Spleen (tissue), 11 donors: Measurements from ENCODE around the gene NUBP2. TPM values are rescaled to one million over a fixed set of nuclear protein-coding genes. Genes with fewer than 3 reads are reported as not detected.

Experiments
- DNase-seq: peaks from one replicate; pipeline ENCODE4 v3.0.0-alpha.2; 2020
- H3K27ac ChIP-seq, 8 donors: fragments of 200-600 bp; sonication (generic) in 7 of 8; 1 replicate in 4 of 8; 2 replicates in 4 of 8; pipeline versions ENCODE4 v1.5.0 to v1.8.0; 2016 to 2021; ENCODE audit warnings: inconsistent platforms in 4 of 8, mild to moderate bottlenecking in 4 of 8, moderate library complexity in 1 of 8
- H3K27me3 ChIP-seq, 7 donors: fragments of 200-600 bp; sonication (generic) in 6 of 7; replicated peaks in 1 of 7; 1 replicate in 4 of 7; 2 replicates in 3 of 7; pipeline versions ENCODE4 v1.5.0 to v1.8.0; 2016 to 2021; ENCODE audit warnings: inconsistent platforms in 3 of 7, mild to moderate bottlenecking in 1 of 7
- H3K36me3 ChIP-seq, 6 donors: fragments of 200-600 bp; sonication (generic) in 5 of 6; 1 replicate in 4 of 6; 2 replicates in 2 of 6; pipeline versions ENCODE4 v1.5.0 to v1.8.0; 2016 to 2021; ENCODE audit warnings: inconsistent platforms in 2 of 6
- H3K4me1 ChIP-seq, 6 donors: fragments of 200-600 bp; sonication (generic) in 5 of 6; 1 replicate in 3 of 6; 2 replicates in 3 of 6; pipeline versions ENCODE4 v1.5.0 to v1.8.0; 2016 to 2021; ENCODE audit warnings: inconsistent platforms in 3 of 6
- H3K4me3 ChIP-seq, 8 donors: fragments of 200-600 bp; sonication (generic) in 7 of 8; 1 replicate in 4 of 8; 2 replicates in 4 of 8; pipeline versions ENCODE4 v1.5.0 to v1.8.0; 2016 to 2021; ENCODE audit warnings: inconsistent platforms in 4 of 8, mild to moderate bottlenecking in 4 of 8, moderate library complexity in 2 of 8
- H3K9me3 ChIP-seq, 8 donors: fragments of 200-600 bp; sonication (generic) in 7 of 8; 1 replicate in 4 of 8; 2 replicates in 4 of 8; pipeline versions ENCODE4 v1.5.0 to v1.8.0; 2016 to 2021; ENCODE audit warnings: inconsistent platforms in 4 of 8
- CTCF ChIP-seq, 11 experiments: fragments of 200-600 bp in 7 of 11; fragments of 450-650 bp in 4 of 11; sonication (generic) in 4 of 11; IDR thresholded peaks in 8 of 11; conservative IDR thresholded peaks in 3 of 11; 1 replicate in 7 of 11; 2 replicates in 4 of 11; pipeline versions ENCODE4 v1.4.0 to v1.8.0; 2016 to 2021; ENCODE audit warnings: antibody characterized with exemption in 11 of 11, inconsistent platforms in 4 of 11, mild to moderate bottlenecking in 1 of 11
- POLR2A ChIP-seq, 3 donors: fragments of 450-650 bp; IDR thresholded peaks; one replicate each; pipeline ENCODE4 v1.5.1; 2017; ENCODE audit warnings: antibody characterized with exemption in 3 of 3, mild to moderate bottlenecking in 1 of 3
- POLR2AphosphoS5 ChIP-seq, 3 donors: sonication (generic); formaldehyde crosslinking; IDR thresholded peaks; one replicate each; pipeline ENCODE4 v1.5.1; 2017; ENCODE audit warnings: antibody characterized with exemption in 3 of 3
- WGBS, 5 donors: extraction: QIAGEN DNeasy Blood & Tissue Kit in 3 of 5; methylation state at CpG; one replicate each; pipeline versions ENCODE4 v1.1.5 to v1.1.7; 2013 to 2018; 5-methylcytosine and 5-hydroxymethylcytosine counted together
- intact Hi-C: fragments of 100-400 bp; cut with DNase I; formaldehyde crosslinking; loops from one replicate; pipeline ENCODE4 v1.15.0; 2023; ENCODE audit warnings: low total_unique reads
- polyA plus RNA-seq, 3 donors: library from polyadenylated mRNA; stranded (reverse); fragments of 200-250 nt; gene quantifications; one replicate each; pipeline ENCODE4 v1.2.1, GENCODE V29; 2013
- total RNA-seq, 7 donors: library from RNA; depleted of rRNA in 3 of 7; stranded (reverse); fragments of >200 nt in 3 of 7; fragmentation: NEBNext Ultra II Directional in 4 of 7; extraction: Animal tissue kit (Norgen Biotek cat#: 25700) in 4 of 7; gene quantifications; one replicate each; pipeline versions ENCODE4 v1.1.0 to v1.2.1, GENCODE V29; 2016 to 2021
- donor health status: healthy with polysubstance abuse.
- donor health status: DM: no; HTN: no; CAD: no; lungs with moderate emphysema.
- donor health status: DM: no; HTN: no; CAD: no.
- donor health status: Bipolar disorder and iron deficiency.
- donor health status: healthy.
- donor health status: DM: no; HTN: no; CAD: no.
- donor health status: DM: yes; HTN: yes; CAD: no.

NUBP2 gene
- total and polyA plus RNA-seq, 10 donors: 37.5 to 103 (median 57.3) TPM

- Histone ChIP-seq H3K27me3 (no peaks in the 10 kb centered on the region), H3K27ac (peak within 1 kb of the TSS; percentile 74 to 96 (median 91)), H3K9me3 (no peaks in the 10 kb centered on the region), H3K36me3 (peaks cover 0 to 35% (median 16%) of the 10 kb centered on the region in 6 donors), H3K4me1 (peaks cover 31 to 74% (median 56%) of the 10 kb centered on the region in 6 donors), H3K4me3 (peak within 1 kb of the TSS; percentile 78 to 99 (median 94))
- intact Hi-C loops: no loop called here
- WGBS, 5 donors: 0 to 1% (median 0%) methylated on average over 33 to 104 of the region's 104 CpGs
- DNase-seq: peak; percentile 97
- TF ChIP-seq POLR2AphosphoS5 (IDR thresholded peaks at IDR 0.05) (peak; percentile 82 to 89 (median 88)), POLR2A (IDR thresholded peaks at IDR 0.05) (no peak), CTCF (IDR thresholded peaks at IDR 0.05 in 8 of 11, conservative IDR thresholded peaks at IDR 0.05 in 3 of 11) (peak in 1 of 11 experiments; percentile 32)
Observed at GRCh38 chr16:1826691-1827573, 44.2 kb downstream of the NUBP2 start, which contains the start of the genes FAHD1 and HAGH. TSS of gene FAHD1 (plus strand) at chr16:1827206. CDS start at chr16:1827239, 33 bp downstream. TSS of gene HAGH (minus strand) at chr16:1826825. CDS start at chr16:1826787, 38 bp downstream.

DNA sequence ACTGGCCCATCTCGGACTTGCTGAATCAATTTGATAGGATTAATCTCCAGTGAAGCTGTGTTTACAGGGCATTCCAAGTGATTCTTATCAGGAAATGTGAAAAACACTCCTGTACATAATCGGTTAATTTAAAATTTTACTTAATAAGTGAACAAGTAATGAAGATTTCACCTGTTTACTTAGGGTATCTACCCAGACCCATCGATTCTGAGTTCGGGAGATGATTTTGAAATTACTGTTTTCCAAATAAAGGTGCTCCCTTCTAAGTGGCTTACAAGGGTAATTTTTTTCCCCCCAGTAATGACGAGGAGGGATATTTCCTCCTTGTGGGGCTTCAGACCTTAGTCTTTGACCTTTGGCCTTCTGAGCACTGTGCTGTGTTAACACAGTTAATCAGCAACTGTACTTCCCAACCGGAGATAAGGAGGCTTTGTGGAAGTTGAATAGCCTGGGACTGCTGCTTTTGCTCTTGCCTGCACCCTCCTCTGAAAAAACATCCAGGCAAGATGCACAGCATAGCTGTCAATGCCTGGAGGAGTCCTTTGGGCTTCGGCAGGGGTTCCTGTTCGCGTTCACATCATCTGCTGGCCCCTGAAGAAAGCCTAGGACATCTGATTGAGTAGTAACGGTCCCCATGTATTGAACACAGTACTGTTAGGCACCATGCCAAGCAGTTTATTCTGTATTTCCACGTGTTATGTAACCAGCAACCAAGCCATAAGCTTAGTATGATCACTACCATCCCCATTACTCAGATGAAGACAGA lies 46.1 kb downstream of the NUBP2 start:
- Histone ChIP-seq H3K27ac (no peak overlapping the region), H3K9me3 (no peaks in the 10 kb centered on the region), H3K36me3 (peaks cover 0 to 23% (median 7%) of the 10 kb centered on the region in 6 donors), H3K27me3 (no peaks in the 10 kb centered on the region), H3K4me1 (peaks cover 31 to 56% (median 52%) of the 10 kb centered on the region in 6 donors), H3K4me3 (peak overlapping the region in 1 of 8 donors; percentile 99)
- intact Hi-C loops: no loop called here
- DNase-seq: no peak
- TF ChIP-seq CTCF (IDR thresholded peaks at IDR 0.05 in 8 of 11, conservative IDR thresholded peaks at IDR 0.05 in 3 of 11) (no peak), POLR2AphosphoS5 (IDR thresholded peaks at IDR 0.05) (no peak), POLR2A (IDR thresholded peaks at IDR 0.05) (no peak)
- WGBS, 5 donors: 75 to 85% (median 81%) methylated on average over 11 of the region's 11 CpGs

DNA sequence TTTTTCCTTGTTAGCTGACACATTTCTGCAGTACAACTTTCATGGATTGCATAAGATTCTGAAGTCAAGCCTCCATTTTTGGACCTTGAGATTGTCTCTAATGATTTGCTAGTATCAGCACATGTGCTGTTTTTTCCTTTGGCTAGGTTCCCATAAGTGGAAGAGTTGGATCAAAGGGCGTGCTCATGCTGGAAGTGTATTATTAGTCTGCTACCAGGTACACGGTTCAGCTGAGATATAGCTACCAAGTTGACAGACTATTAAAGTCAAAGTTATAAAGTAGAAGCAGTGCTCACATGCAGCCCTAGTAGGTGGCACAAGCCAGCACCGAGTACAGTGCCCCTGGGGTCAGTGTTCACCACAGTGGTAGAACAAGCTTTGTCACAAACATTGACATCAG lies 47.5 kb downstream of the NUBP2 start:
- no peak overlapping the region for H3K27ac ChIP-seq
- no peaks in the 10 kb centered on the region for H3K9me3 ChIP-seq
- H3K36me3 ChIP-seq: peaks cover 0 to 23% (median 7%) of the 10 kb centered on the region in 6 donors
- 71 to 90% (median 86%) methylated on average over 3 of the region's 3 CpGs for WGBS, 5 donors
- no peak for TF ChIP-seq POLR2A (IDR thresholded peaks at IDR 0.05)
- TF ChIP-seq CTCF (IDR thresholded peaks at IDR 0.05 in 8 of 11, conservative IDR thresholded peaks at IDR 0.05 in 3 of 11): no peak
- TF ChIP-seq POLR2AphosphoS5 (IDR thresholded peaks at IDR 0.05): no peak
- H3K4me3 ChIP-seq: no peak overlapping the region
- H3K4me1 ChIP-seq: peaks cover 27 to 43% (median 39%) of the 10 kb centered on the region in 6 donors
- no peak for DNase-seq
- intact Hi-C loops: no loop called here
- H3K27me3 ChIP-seq: no peaks in the 10 kb centered on the region
